Activated CD4-positive, alpha-beta T cell treated with anti-CD3 and anti-CD28 coated beads, Interleukin-10, Interleukin-2, amounts not matched to agents 100 ng/mL and 50 ng/mL, durations not matched to agents 16 hours and 8 hours (primary cell): ENCODE results near the gene JAZF1.

ENCODE experiments used
- DNase-seq: peaks from one replicate; pipeline ENCODE4 v3.0.0-alpha.2; 2020

Gene JAZF1

DNA sequence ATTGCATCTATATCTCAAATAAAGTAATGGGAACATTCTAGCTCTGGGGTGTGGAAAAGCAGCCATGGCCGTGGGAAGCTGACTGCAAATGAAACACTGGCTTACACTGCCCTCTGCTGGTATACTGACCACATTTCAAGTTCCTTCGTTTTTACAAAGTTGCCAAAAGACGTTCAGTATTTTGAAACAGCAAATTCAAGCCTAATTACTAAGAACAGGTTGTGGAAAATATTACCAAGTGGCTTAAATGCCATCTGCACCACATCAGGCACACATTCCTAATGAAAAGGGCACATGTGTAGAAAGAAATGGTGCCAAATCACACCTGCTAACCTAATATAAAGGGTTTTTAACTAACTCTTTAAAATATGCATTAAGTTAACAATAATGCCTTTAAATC, 83.9 kb downstream of the JAZF1 start:
- peak; percentile 59 for DNase-seq

DNA sequence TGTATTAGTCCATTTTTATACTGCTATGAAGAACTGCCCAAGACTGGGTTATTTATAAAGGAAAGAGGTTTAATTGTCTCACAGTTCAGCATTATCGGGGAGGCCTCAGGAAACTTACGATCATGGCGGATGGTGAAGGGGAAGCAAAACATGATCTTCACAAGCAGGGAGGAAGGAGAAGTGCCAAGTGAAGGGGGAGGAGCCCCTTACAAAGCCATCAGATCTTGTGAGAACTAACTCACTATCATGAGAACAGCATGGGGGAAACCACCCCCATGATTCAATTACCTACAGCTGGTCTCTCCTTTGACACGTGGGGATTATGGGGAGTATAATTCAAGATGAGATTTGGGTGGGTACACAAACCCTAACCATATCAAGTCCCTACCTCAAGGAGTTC, 85.4 kb downstream of the JAZF1 start:
- DNase-seq, result no peak

DNA sequence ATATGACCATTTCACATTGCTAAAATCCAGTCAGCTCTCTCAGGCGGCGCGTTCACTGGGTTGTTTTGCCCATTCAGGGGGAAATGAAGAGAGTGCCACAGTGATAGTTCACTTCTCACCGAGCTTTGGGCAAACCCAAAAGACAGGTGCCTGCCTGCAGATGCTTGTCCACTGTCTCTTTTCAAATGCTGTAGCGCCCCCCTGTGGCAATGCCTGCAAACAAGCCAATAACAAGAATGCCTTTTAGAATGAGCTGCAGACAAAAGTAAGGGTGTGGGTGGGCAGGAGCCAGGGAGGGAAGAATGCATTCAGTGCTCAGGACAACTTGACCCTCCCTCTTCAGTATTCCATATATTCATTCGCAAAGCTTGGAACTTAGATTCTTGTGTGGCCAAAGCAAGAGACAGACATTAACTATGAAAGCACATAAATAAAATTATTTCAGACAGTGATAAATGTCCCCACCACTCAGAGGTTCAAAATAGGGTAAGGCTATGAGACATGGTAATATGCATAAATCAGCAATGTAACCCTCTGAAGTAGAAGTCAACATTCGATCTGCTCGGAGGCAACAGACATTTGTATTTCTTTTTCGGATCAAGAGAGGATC, 86.9 kb downstream of the JAZF1 start:
- DNase-seq, result peak; percentile 74

DNA sequence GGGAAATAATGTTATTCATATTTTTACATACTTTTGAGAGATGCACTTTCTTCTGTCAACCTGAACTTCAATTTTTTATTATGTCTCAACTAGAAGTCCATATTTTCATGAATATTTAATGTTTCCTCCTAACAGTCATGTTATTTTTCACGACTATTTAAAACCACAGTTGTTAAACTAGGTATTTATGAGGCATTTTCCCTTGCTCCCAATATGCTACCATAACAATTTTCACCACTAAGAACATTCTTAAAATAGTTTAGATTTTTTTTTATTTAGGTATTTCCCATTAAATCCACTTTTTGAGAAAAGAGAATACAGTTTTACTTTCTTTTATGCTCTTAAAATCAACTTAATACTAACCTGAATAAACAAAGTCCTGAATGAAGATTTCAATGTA, 89.4 kb downstream of the JAZF1 start:
- no peak for DNase-seq

DNA sequence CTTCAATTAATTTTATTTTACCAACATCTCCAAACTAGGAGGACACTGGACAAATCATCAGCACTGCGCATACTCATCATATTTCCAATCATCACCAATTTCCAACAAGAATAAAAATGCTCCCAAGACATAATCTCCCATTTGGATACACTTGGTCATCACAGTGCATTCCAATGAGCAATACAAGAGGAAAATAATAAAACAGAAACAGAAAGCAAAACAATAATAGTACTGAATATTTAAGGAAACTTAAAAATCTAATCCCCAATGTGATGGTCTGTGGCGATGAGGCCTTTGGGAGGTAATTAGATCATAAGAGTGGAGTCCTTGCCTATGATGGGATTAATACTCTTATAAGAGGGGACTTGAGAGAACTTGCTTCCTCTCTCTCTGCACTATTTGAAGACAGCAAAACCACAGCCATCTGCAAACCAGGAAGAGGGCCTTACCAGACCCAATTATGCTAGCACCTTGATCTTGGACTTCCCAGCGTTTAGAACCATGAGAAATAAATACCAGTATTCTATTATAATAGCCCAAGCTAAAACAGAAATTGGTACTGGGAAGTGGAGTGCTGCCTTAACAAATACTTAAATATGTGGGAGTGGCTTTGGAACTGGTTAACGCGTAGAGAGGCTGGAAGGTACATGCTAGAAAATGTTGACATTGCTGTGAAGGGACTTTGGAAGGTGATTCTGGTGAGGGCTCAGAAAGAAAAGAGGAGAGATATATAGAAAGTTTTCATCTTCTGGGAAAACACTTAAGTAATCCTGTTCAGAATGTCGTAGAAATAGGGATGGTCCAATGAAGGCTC, 91.5 kb downstream of the JAZF1 start:
- no peak for DNase-seq

DNA sequence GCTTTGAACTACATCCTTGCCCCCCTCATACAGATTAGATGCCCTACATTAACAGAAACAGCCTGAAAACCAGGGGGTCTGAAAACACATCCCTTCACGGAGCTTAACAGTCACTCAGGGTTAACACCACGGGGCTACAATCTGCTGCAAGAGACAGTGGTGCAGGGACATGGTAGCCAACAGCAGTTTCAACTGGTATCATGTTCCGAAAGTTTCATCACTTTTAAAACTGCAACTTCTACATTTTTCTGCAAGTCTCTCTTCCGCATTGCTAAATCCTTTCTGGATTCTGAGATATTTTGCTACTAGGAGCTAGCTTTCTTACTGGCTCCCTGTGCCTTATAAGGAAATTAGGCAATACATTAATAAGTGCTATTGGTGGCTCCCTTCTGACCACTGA, 92.6 kb downstream of the JAZF1 start:
- no peak for DNase-seq

DNA sequence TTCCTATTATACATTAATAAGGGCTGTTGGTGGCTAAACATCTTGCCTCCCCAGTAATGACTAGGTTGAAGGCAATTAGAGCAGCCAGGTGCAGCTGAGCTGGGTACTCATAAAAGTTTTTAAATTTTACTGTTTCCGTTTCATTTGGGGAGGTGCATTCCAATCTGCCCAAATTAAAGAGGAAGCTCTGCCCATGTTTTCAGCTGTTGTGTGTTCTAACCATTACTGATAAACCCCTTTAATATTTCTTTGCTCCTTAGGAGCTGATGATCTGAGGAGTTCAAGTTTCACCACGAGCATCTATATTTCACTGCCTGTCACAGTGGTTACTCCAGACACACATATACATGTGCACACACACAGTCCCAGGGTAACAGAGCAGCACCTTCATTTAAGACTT, 94.4 kb downstream of the JAZF1 start:
- no peak for DNase-seq

DNA sequence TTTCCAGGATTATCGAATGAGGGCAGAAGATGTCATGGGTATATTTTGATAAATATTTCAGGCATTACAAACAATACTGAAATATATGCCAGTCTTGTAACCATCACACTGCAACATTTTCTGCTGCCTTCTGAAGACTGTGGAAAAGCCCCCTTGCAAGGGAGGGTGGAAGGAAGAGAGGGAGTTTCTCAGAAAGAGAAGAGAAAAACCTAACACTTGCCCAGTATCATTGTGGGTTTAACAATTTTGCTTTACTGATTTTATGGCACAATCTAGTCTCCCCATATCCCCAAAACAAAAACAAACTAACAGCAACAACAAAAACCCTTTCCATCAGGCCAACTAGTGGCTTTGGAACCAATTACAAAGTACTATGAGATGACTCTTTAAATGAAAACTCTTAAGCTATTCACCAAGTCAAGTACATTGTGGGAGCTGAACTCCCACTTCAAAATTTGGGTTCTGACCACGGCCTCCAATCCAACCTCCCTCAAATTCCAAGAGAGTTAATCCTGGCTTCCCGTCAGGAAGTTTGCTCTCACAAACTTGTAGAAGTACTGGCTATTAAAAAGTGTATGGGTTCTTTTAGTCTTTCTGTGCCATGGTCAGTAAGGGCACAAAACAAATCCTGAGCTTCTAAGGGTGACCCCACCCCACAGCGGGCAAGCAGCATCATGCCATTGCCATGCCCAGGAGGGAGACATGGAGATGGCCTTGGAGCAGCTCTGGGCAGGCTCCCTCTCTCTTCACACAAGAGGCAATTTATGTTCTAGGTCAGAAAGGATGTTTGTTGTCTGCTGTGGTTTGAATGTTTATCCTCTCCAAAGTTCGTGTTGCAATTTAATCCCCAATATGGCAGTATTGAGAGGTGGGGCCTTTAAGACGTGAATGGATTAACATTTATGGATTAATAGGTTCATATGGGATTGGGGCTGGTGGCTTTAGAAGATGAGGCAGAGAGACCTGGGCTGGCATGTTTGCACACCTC, 96.3 kb downstream of the JAZF1 start:
- DNase-seq, result no peak

DNA sequence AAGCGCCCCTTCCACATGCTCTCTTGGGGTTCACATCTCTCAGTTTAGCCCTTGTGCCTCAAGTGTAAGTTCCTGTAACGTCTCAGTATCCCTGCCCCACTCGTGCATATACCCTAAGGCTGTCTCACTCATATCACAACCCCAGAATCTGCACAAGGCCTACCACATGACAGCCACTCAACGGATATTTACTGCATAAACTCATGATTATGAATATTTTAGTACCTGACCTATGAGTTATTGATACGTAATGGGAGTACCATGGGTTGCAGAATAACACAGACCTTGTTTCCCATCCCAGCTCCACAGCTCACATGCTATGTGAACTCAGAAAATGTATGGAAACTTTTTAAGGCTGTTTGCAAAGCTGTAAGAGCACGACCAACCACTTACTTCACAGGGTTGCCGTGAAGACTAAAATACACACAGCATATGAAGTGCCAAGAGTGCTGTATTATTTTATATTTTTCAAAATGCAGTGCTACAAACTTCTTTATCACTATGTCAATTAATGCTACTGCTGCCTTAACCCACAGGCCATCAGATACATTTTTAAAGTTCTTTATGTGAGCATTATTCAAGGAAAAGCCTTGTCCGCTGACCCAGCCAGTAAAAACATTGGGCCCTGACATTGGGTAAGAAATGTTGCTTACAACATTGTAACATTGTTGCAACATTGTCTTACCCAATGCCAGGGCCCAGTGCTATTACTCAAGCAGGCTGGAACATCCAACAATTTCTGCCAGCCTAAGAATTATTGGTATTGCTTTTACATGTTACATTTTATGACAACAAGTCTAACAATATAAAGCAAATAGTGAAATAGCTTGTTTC, 97.2 kb downstream of the JAZF1 start:
- DNase-seq, result no peak

DNA sequence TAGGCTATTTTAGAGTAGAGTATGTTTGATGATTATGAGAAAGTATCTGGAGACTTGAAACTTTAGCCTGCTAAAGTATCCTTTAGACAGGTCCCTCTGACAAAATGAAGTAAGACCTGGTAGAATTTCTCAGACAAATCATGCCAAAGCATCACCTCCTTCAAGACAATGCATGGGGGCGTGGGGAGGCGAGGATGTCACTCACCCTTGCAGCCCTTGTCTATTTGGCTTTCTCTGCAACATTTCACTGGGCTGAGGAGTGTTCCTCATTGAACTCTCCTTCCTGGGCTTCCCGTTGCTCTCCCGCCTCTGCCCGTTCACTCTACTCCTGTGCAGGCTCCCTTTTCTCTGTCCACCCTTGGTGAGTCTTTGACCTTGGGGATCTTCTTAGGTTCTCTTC, 98.5 kb downstream of the JAZF1 start:
- DNase-seq, result no peak

DNA sequence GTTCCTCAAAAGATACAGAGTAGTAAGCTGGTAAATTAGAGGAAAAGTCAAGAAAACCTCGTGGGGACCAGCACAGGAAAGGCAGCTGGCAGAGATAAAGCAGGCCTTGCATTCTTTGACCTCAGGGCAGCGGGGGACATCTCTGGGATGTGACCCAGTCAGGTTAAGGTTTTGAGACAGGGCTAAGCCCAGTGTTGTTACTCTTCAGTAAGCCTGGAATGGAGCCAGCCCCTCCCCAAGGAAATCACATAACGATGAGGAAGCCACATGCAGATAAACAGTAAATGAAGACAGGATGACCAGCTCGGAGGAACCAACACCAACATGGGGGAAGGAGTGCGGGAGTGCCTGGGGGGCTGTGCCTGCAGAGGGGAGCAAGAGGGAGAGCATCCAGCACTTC, 99.6 kb downstream of the JAZF1 start:
- no peak for DNase-seq

DNA sequence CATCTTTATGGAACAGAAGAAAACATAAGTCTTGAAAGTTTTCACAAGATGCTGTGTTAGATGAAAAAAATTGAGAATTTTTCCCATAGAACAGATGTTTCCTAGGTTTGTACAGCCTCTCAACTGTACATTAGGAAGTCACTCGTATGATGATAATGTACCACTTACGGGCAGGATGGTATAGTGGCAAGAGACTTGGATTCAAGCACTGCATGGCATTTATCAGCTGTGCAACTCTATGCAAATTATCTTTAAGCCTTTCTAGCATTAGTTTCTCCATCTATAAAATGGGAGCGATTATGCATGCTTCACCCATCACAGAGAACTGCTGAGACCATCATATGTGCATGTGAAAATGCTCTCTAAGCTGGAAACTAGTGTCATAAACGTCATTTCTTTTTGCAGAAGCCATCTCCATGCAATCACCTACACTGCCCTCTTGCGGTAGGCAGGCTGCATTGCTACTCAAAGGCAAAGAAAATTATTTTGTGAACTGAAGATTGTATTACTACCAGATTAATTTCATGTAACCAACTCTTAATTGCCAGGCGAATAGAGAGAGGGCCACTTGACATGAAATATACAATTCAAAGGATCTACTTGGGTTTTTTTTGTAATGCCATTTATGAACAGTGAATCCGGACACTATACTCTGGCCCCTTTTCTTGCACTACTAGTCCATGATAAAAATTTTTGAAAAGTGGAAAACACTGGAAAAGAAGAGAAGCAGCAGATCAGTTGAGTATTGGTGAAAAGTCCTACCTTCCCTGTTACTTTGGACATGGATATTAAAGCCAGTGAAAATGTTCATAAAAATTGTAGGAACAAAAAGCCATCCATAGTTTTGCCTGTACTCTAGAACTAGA, 102.3 kb downstream of the JAZF1 start:
- peak; percentile 71 for DNase-seq

DNA sequence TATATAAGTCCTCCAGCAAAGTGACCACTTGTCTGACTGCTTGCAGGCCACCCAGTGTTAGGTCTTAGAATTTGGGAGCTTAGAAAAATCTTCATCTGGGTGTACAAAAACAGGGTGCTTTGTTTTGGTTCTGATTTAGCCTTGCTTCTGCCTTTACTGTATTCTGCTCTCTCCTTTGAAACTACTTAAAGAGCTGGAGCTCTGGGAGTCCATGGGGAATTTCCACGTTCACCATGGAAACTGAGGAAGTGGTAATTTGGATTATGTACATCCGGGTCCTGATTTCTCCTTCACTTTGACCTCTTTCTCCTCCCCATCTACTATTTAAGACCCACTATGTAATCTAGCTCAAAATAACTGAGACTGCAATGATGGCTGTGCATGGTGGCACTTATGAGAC, 103.0 kb downstream of the JAZF1 start:
- DNase-seq, result no peak

DNA sequence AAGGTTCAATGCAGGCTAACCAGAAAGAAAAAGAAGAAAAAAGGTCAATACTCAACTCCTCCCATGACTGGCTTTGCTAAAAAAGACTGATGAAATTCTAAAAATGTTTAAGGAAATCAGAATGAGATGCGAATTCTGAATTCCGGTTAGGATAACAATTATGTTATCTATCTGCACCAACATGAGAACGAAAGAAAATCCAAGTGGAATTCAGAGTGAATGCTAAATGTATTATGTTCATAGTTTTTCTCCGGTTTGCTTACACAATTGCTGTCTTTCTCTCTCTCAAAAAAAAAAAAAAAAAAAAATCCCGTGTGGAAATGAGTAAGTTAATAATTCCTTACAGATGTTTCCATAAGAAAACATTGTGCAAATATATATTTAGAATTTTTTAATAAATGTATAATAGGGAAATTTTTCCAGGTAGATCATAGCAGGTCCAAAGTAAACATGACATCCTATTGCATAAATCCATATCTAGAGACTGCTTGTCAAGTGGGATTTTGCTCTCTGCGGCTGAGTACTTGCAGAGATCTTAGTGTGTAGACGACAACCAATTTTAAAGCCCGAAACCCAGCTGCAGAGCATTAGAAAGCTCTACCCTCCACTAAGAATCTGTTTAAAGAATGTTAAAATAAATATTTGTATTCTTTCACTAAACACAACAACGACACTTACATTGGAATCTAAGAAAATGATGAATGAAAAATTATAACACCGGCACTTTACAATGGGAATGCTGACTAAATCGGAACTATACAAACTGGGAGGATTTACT, 104.0 kb downstream of the JAZF1 start:
- DNase-seq, result no peak

DNA sequence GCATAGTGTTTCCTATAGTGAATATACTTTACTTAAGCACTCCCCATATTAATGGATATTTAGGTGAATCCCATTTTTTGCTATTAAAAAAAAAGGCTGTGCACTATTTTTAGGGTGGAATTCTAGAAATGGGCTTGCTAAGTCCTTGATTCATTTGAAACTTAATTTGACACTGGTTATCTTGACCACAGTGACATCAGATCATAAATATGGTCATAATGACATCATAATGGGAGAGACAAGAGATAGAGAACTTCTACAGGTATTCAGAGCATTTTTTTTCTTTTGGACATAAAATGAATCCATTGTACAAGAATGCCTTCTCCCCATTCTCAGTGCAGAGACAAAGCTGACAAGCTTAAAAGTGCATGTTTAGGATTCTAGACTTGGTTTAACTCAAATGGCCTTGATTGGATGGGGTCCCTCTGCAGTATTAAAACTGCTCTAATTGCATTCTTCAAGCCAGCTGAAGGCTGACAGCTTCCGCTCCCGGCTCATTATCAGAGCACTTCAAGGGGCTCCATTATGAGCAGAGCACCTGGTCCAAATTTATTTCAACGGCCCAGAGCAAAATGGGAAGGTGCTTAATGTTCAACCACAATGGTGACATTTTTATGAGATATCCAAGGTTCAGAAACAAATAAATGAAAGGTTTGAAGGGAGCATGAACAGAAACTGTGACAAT, 104.8 kb downstream of the JAZF1 start:
- no peak for DNase-seq

DNA sequence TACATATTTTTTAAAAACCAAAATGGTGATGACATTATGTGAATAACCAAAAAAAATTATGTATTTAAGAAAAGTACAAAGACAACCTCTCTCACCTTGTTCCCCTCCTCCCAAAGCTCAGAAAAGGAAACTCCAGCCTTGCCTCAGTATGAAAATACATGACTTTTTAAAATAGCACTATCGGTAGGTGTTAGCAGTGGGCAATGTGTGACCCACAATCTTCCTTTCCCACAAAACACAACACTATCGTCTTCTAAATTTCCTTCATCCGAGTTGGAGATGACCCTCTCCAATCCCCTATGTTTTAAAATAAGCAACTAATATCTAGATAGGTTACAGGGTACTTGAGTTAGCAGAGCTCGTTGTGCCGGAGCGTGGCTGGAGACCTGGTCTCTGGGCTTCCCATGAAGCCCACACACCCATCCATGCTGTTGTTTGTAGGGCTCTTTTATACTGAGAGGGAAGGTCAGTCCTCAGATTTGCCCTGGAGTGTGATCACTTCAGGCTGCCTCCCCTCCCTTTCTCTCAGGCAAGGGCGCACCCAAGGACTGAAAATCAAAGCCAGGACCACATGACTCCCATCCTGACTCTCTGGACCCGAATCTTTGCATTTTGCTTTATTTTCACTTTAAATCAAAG, 107.6 kb downstream of the JAZF1 start:
- DNase-seq, result no peak

DNA sequence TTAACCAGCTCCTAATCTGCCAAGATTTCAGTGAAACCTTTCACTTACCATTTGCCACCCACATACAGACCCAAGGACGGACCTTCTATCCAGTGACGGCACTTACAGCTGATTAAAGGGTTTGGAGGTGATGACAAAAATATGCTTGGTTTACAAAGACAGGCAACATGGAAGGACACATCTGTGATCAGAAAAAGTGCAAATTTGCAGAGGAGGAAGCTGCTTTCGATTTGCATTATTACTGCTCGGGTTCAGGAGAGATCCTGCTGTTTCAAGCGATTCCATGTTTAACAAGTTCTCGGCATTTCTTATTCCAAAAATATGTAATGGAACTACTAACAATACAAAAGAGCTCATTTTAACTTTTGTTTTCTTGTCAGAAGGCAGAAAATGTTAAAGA, 109.0 kb downstream of the JAZF1 start:
- DNase-seq, result no peak

DNA sequence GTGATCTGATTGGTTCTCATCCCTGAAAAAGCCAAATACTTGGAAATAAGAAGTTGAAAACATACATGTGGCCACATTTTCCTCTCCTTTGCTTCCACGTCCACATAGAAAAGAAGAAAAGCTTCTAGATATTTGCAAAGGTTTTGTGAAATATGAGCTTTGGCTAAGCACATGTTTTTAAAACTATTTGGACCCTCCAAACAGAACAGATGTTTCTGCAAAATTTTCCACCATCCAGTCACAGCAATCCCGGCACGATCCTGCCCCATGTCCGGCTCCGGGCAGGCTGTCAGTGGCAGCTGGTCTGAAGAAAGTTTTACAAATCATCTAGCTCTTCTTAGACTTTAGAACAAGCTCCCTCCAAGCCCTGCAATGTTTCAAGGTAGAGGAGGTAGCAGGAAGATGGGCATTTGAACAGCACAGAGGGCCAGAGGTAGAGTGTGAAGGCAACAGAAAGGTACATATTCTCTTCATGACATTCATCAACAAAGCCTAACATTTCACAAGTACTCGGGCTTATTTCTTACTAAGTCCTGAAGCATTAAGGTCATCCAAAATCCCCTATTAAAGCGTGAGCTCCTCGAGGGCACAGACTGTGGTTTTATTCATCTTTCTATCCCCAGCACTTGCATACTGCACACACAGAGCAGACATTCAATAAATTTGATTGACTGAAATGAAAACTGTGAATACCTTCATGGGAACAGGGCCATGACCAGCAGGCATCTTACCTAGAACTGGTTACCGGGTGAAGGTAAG, 110.1 kb downstream of the JAZF1 start:
- no peak for DNase-seq

DNA sequence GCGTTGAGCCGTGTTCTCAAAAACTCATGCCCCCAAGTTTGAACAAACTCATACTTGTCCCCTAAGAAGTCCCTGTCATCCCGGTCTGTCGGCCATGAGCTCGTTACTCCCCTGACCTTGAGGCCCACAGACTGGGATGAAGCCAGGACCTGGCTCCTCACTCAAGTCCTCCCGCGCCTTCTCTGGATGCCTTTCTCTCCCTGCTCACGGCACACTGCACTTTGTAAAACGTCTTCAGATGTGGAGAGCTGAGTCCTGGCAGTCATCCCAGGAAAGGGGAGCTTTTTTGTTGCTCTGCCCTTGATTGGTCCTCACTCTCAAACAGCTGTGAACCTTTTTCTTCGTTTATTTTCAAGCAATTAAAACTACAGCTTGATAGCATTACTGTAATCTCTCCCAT, 110.8 kb downstream of the JAZF1 start:
- DNase-seq, result no peak
